Trophoblast cell (in vitro differentiated cells and primary cell): ENCODE data around the gene SLC39A2.

Source experiments
- DNase-seq, 2 donors: peaks; one replicate each; pipeline ENCODE4 v3.0.0-alpha.2; 2016
- H2AFZ ChIP-seq: 2 replicates; pipeline ENCODE4 v1.6.1; 2013; ENCODE audit warnings: low read length, moderate library complexity, mild to moderate bottlenecking; ENCODE audit not compliant: insufficient read depth, poor library complexity
- H2AK5ac ChIP-seq: 2 replicates; pipeline ENCODE4 v1.6.1; 2013; ENCODE audit warnings: mild to moderate bottlenecking, low read length
- H2BK120ac ChIP-seq: 2 replicates; pipeline ENCODE4 v1.6.1; 2013; ENCODE audit warnings: low read length, mild to moderate bottlenecking, moderate library complexity; ENCODE audit not compliant: insufficient read depth, poor library complexity
- H2BK12ac ChIP-seq: 2 replicates; pipeline ENCODE4 v1.6.1; 2013; ENCODE audit warnings: mild to moderate bottlenecking, low read length, moderate library complexity
- H2BK5ac ChIP-seq: 2 replicates; pipeline ENCODE4 v1.6.1; 2013; ENCODE audit warnings: low read length, low read depth, moderate library complexity, mild to moderate bottlenecking; ENCODE audit not compliant: poor library complexity
- H3K14ac ChIP-seq: 2 replicates; pipeline ENCODE4 v1.6.1; 2013; ENCODE audit warnings: mild to moderate bottlenecking, low read length
- H3K18ac ChIP-seq: 2 replicates; pipeline ENCODE4 v1.6.1; 2013; ENCODE audit warnings: mild to moderate bottlenecking, low read length
- H3K23ac ChIP-seq: 2 replicates; pipeline ENCODE4 v1.6.1; 2013; ENCODE audit warnings: low read length
- H3K27ac ChIP-seq: 2 replicates; pipeline ENCODE4 v1.5.1; 2013; ENCODE audit warnings: low read depth, mild to moderate bottlenecking, inconsistent platforms, low read length, moderate library complexity
- H3K27me3 ChIP-seq: 2 replicates; pipeline ENCODE4 v1.6.1; 2013; ENCODE audit warnings: inconsistent platforms, mild to moderate bottlenecking, low read length, moderate library complexity; ENCODE audit not compliant: insufficient read depth
- H3K36me3 ChIP-seq, 2 experiments: 1 replicate in 1 of 2; 2 replicates in 1 of 2; pipeline ENCODE4 v1.6.1; 2013; ENCODE audit warnings: low read length in 2 of 2, mild to moderate bottlenecking in 2 of 2, moderate library complexity in 1 of 2; ENCODE audit not compliant: insufficient read depth in 2 of 2, control insufficient read depth in 1 of 2
- H3K4ac ChIP-seq: 2 replicates; pipeline ENCODE4 v1.6.1; 2013; ENCODE audit warnings: low read depth, mild to moderate bottlenecking, low read length, moderate library complexity
- H3K4me1 ChIP-seq, 2 experiments: 1 replicate in 1 of 2; 2 replicates in 1 of 2; pipeline ENCODE4 v1.6.1; 2013; ENCODE audit warnings: low read length in 2 of 2, mild to moderate bottlenecking in 2 of 2, moderate library complexity in 1 of 2; ENCODE audit not compliant: insufficient read depth in 2 of 2, control insufficient read depth in 1 of 2
- H3K4me2 ChIP-seq: 2 replicates; pipeline ENCODE4 v1.6.1; 2013; ENCODE audit warnings: inconsistent platforms, mild to moderate bottlenecking, low read length, moderate library complexity
- H3K4me3 ChIP-seq: 2 replicates; pipeline ENCODE4 v1.5.1; 2013; ENCODE audit warnings: mild to moderate bottlenecking, low read depth, low read length, inconsistent platforms
- H3K79me1 ChIP-seq: one replicate; pipeline ENCODE4 v1.6.1; 2013; ENCODE audit warnings: low read length
- H3K79me2 ChIP-seq: 2 replicates; pipeline ENCODE4 v1.6.1; 2013; ENCODE audit warnings: low read length, mild to moderate bottlenecking; ENCODE audit not compliant: control insufficient read depth, insufficient read depth, poor library complexity
- H3K9ac ChIP-seq: 2 replicates; pipeline ENCODE4 v1.6.1; 2013; ENCODE audit warnings: mild to moderate bottlenecking, low read length
- H3K9me3 ChIP-seq: 2 replicates; pipeline ENCODE4 v1.6.1; 2013; ENCODE audit warnings: low read depth, mild to moderate bottlenecking, control low read depth, inconsistent platforms, low read length; ENCODE audit not compliant: insufficient read depth
- H4K12ac ChIP-seq: 2 replicates; pipeline ENCODE4 v1.6.1; 2013; ENCODE audit warnings: low read depth, mild to moderate bottlenecking, low read length, moderate library complexity
- H4K8ac ChIP-seq: 2 replicates; pipeline ENCODE4 v1.6.1; 2013; ENCODE audit warnings: low read depth, mild to moderate bottlenecking, low read length, moderate library complexity
- H4K91ac ChIP-seq: one replicate; pipeline ENCODE4 v1.6.1; 2013; ENCODE audit warnings: low read depth, mild to moderate bottlenecking, low read length, moderate library complexity
- WGBS: extraction: QIAGEN DNeasy Blood & Tissue Kit; methylation state at CpG from one replicate; pipeline ENCODE4 v1.1.7; 2013; ENCODE audit warnings: missing lambda C conversion rate; ENCODE audit not compliant: insufficient read length, insufficient coverage; ENCODE audit errors: extremely low coverage; 5-methylcytosine and 5-hydroxymethylcytosine counted together

SLC39A2 gene

GRCh38 chr14:21043387-21043973 is 44.4 kb downstream of the SLC39A2 start:
- Histone ChIP-seq H2BK120ac (no peak overlapping the region), H3K4me3 (no peak overlapping the region), H2BK5ac (no peak overlapping the region), H3K4ac (no peak overlapping the region), H3K27me3 (no peaks in the 10 kb centered on the region), H3K79me2 (no peaks in the 10 kb centered on the region), H2AFZ (no peak overlapping the region), H4K91ac (no peak overlapping the region), H4K8ac (no peak overlapping the region), H3K27ac (no peak overlapping the region), H2BK12ac (no peak overlapping the region), H4K12ac (no peak overlapping the region), H3K4me2 (no peak overlapping the region), H2AK5ac (peak overlapping the region; percentile 65), H3K79me1 (peaks cover 4% of the 10 kb centered on the region), H3K23ac (no peak overlapping the region), H3K4me1 (peaks cover 18 to 26% of the 10 kb centered on the region in 2 experiments), H3K9me3 (no peaks in the 10 kb centered on the region), H3K14ac (no peak overlapping the region), H3K36me3 (no peaks in the 10 kb centered on the region), H3K9ac (no peak overlapping the region), H3K18ac (no peak overlapping the region)
- no peak for DNase-seq
- WGBS: no CpG with 5 or more reads among the region's 2 CpGs

GRCh38 chr14:21043974-21044618 is 45.0 kb downstream of the SLC39A2 start:
- Histone ChIP-seq H4K91ac (no peak overlapping the region), H3K27ac (no peak overlapping the region), H3K14ac (no peak overlapping the region), H3K23ac (no peak overlapping the region), H2AK5ac (no peak overlapping the region), H2BK5ac (no peak overlapping the region), H3K79me2 (no peaks in the 10 kb centered on the region), H3K4me1 (peaks cover 16 to 26% of the 10 kb centered on the region in 2 experiments), H3K18ac (no peak overlapping the region), H3K9ac (no peak overlapping the region), H2BK120ac (no peak overlapping the region), H4K8ac (no peak overlapping the region), H3K4me2 (no peak overlapping the region), H2AFZ (no peak overlapping the region), H3K79me1 (peaks cover 4% of the 10 kb centered on the region), H2BK12ac (no peak overlapping the region), H4K12ac (no peak overlapping the region), H3K27me3 (no peaks in the 10 kb centered on the region), H3K9me3 (no peaks in the 10 kb centered on the region), H3K4me3 (no peak overlapping the region), H3K4ac (no peak overlapping the region), H3K36me3 (no peaks in the 10 kb centered on the region)
- peak; percentile 21 to 59 for DNase-seq
- WGBS: no CpG with 5 or more reads among the region's 6 CpGs

GRCh38 chr14:21047378-21047781 is 48.3 kb downstream of the SLC39A2 start:
- no peak overlapping the region for H3K4ac ChIP-seq
- no peaks in the 10 kb centered on the region for H3K27me3 ChIP-seq
- no peak overlapping the region for H3K14ac ChIP-seq
- peaks cover 9 to 18% of the 10 kb centered on the region in 2 experiments for H3K4me1 ChIP-seq
- no peak overlapping the region for H3K4me3 ChIP-seq
- no peak overlapping the region for H2BK120ac ChIP-seq
- no peak overlapping the region for H4K91ac ChIP-seq
- H4K12ac ChIP-seq: no peak overlapping the region
- H2BK12ac ChIP-seq: no peak overlapping the region
- peak in 1 of 2 donors; percentile 38 for DNase-seq
- H4K8ac ChIP-seq: no peak overlapping the region
- H3K27ac ChIP-seq: no peak overlapping the region
- H3K79me2 ChIP-seq: no peaks in the 10 kb centered on the region
- H3K9me3 ChIP-seq: no peaks in the 10 kb centered on the region
- H3K23ac ChIP-seq: no peak overlapping the region
- H3K4me2 ChIP-seq: no peak overlapping the region
- no peak overlapping the region for H3K18ac ChIP-seq
- no peak overlapping the region for H2AFZ ChIP-seq
- H2BK5ac ChIP-seq: no peak overlapping the region
- H3K79me1 ChIP-seq: peaks cover 4% of the 10 kb centered on the region
- no peak overlapping the region for H3K9ac ChIP-seq
- no peaks in the 10 kb centered on the region for H3K36me3 ChIP-seq
- WGBS: no CpG with 5 or more reads among the region's 2 CpGs
- H2AK5ac ChIP-seq: no peak overlapping the region

GRCh38 chr14:21048638-21049037 is 49.5 kb downstream of the SLC39A2 start:
- no peaks in the 10 kb centered on the region for H3K79me1 ChIP-seq
- H2BK5ac ChIP-seq: no peak overlapping the region
- H4K91ac ChIP-seq: no peak overlapping the region
- H3K4me1 ChIP-seq: peaks cover 6 to 10% of the 10 kb centered on the region in 2 experiments
- H3K14ac ChIP-seq: no peak overlapping the region
- H2BK120ac ChIP-seq: no peak overlapping the region
- no peaks in the 10 kb centered on the region for H3K36me3 ChIP-seq
- H2BK12ac ChIP-seq: no peak overlapping the region
- H3K27ac ChIP-seq: no peak overlapping the region
- H3K23ac ChIP-seq: no peak overlapping the region
- H2AFZ ChIP-seq: no peak overlapping the region
- H3K18ac ChIP-seq: no peak overlapping the region
- DNase-seq: no peak
- H3K79me2 ChIP-seq: no peaks in the 10 kb centered on the region
- no peak overlapping the region for H3K4ac ChIP-seq
- no peak overlapping the region for H4K8ac ChIP-seq
- no peak overlapping the region for H3K4me2 ChIP-seq
- no peaks in the 10 kb centered on the region for H3K27me3 ChIP-seq
- no peak overlapping the region for H3K4me3 ChIP-seq
- H3K9me3 ChIP-seq: no peaks in the 10 kb centered on the region
- H4K12ac ChIP-seq: no peak overlapping the region
- H3K9ac ChIP-seq: no peak overlapping the region
- no peak overlapping the region for H2AK5ac ChIP-seq
- no CpG with 5 or more reads among the region's 2 CpGs for WGBS
